ENCODE results near the gene ANKRD63. TPM values are rescaled to one million over a fixed set of nuclear protein-coding genes. Genes with fewer than 3 reads are reported as not detected.

Gene ANKRD63
- polyA plus RNA-seq, 3 donors = not detected

DNA sequence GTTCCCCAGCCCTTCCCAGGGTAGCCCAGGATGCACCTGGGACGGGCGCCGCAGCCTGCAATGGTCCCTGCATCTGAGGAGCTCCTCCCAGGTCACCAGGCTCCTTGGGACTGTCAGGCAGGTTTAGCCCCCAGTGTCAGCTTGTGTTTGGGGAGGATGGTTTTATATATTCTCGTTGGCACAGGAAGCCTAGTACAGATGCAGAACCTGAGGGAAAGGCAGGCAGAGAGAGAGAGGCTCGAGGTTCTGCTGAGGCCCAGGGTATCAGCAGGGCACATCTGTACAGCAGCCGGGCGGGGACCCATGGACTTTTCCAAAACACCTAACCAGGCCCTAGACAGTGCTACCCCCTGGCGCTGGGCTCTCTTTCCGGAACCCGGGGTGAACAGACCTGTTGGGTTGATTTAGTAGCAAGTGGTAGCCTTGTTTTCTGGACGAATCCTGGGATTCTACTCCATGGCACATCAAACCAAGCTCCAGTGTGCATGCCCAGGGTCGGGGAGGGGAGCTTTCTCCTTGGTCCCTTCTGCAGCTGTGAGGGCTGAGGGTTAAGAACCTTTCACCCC, 35.4 kb downstream of the ANKRD63 start:
- no peaks in the 10 kb centered on the region for H3K36me3 ChIP-seq (replicated peaks in 1 of 2; ENCODE audit: control insufficient read depth in 1 of 2, insufficient read depth in 2 of 2, low read length in 2 of 2)

DNA sequence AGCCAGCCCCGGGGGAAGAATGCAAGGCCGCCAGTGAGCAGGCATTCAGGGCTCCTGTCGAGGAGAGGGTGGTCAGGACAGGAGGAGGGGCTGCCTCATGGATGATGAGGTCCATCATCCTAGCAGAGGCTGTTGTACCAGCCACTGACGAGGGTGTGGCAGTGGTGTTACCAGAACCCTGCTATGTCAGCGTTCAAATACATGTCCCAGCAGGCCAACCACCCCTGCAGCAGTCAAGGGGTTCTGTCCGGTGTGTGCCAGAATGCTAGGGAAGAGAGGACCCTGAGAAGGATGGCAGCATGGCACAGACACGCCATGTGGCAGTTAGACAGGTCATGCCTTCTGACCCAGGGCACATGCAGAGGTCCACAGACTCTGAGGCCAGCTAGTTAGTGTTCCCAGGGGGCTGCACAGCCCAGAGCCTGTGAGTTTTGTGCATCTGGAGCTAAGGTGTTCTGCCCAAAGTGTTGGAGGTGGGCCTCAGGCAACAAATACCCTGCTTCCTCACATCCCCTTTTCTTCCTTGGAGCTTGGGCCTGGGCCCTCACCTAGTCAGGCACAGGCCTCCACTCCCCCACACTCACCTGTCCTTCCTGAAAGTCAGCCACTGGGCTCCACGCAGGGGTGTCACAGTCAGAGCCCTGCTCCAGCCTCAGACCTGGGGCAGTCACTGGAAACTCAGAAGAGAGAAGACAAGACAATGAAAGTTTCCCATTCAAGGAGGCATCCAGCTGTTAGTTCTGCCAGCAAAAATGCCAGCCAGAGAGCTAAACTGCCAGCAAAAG, 36.2 kb downstream of the ANKRD63 start:
- TF ChIP-seq CTCF (IDR thresholded peaks at IDR 0.05) = no peak
- 95% methylated on average over 8 of the region's 8 CpGs for WGBS (ENCODE audit: insufficient coverage)
- peaks cover 2% of the 10 kb centered on the region for H3K4me1 Mint-ChIP-seq
- H3K9ac ChIP-seq (ENCODE audit: insufficient read depth, low read length, poor library complexity, severe bottlenecking) = no peak overlapping the region
- no peak overlapping the region for H3K4me2 ChIP-seq (replicated peaks; ENCODE audit: extremely low read depth, low read length, poor library complexity, severe bottlenecking)
- no peak overlapping the region for H3K27ac ChIP-seq (ENCODE audit: low read depth in 1 of 2, low read length in 2 of 2)
- H3K4me3 Mint-ChIP-seq = no peak overlapping the region
- H3K9me3 Mint-ChIP-seq = peaks cover 0 to 3% (median 0%) of the 10 kb centered on the region in 7 donors
- H3K27me3 Mint-ChIP-seq (ENCODE audit: low read depth in 3 of 3) = peaks cover 16 to 26% (median 23%) of the 10 kb centered on the region in 3 donors
- H3K27ac Mint-ChIP-seq = no peak overlapping the region
- H3K4me3 ChIP-seq (replicated peaks in 1 of 3; ENCODE audit: low read depth in 2 of 3, low read length in 3 of 3) = no peak overlapping the region
- H3K27me3 ChIP-seq (ENCODE audit: control insufficient read depth in 2 of 2, insufficient read depth in 2 of 2, low read length in 2 of 2) = peaks cover 4 to 8% of the 10 kb centered on the region in 2 donors
- H3K36me3 Mint-ChIP-seq = no peaks in the 10 kb centered on the region
- H2AFZ ChIP-seq (ENCODE audit: insufficient read depth, low read depth, low read length, poor library complexity, severe bottlenecking) = no peak overlapping the region
- intact Hi-C loops (cut with micrococcal nuclease) = no loop called here
- H3K36me3 ChIP-seq (replicated peaks in 1 of 2; ENCODE audit: control insufficient read depth in 1 of 2, insufficient read depth in 2 of 2, low read length in 2 of 2) = no peaks in the 10 kb centered on the region
- H3K79me2 ChIP-seq (ENCODE audit: insufficient read depth, low read length) = no peaks in the 10 kb centered on the region
- H3K4me1 ChIP-seq (ENCODE audit: control insufficient read depth in 1 of 2, insufficient read depth in 2 of 2, low read length in 2 of 2) = no peaks in the 10 kb centered on the region
- no peaks in the 10 kb centered on the region for H4K20me1 ChIP-seq (ENCODE audit: insufficient read depth, low read length)
- H3K9me3 ChIP-seq (replicated peaks in 1 of 2; ENCODE audit: control insufficient read depth in 1 of 2, insufficient read depth in 1 of 2, low read length in 2 of 2) = no peaks in the 10 kb centered on the region
- DNase-seq = no peak

More for the DNA sequence above, 35.4 kb downstream of the ANKRD63 start:
- no peak overlapping the region for H3K4me2 ChIP-seq (replicated peaks; ENCODE audit: extremely low read depth, low read length, poor library complexity, severe bottlenecking)
- no peak overlapping the region for H3K27ac Mint-ChIP-seq
- no peak for TF ChIP-seq CTCF (IDR thresholded peaks at IDR 0.05)
- H3K36me3 Mint-ChIP-seq = no peaks in the 10 kb centered on the region
- no peak overlapping the region for H3K9ac ChIP-seq (ENCODE audit: insufficient read depth, low read length, poor library complexity, severe bottlenecking)
- H3K4me3 ChIP-seq (replicated peaks in 1 of 3; ENCODE audit: low read depth in 2 of 3, low read length in 3 of 3) = no peak overlapping the region
- H2AFZ ChIP-seq (ENCODE audit: insufficient read depth, low read depth, low read length, poor library complexity, severe bottlenecking) = no peak overlapping the region
- H3K9me3 Mint-ChIP-seq = peaks cover 0 to 3% (median 0%) of the 10 kb centered on the region in 7 donors
- no peaks in the 10 kb centered on the region for H3K79me2 ChIP-seq (ENCODE audit: insufficient read depth, low read length)
- H4K20me1 ChIP-seq (ENCODE audit: insufficient read depth, low read length) = no peaks in the 10 kb centered on the region
- H3K4me1 Mint-ChIP-seq = peaks cover 2% of the 10 kb centered on the region
- no peaks in the 10 kb centered on the region for H3K9me3 ChIP-seq (replicated peaks in 1 of 2; ENCODE audit: control insufficient read depth in 1 of 2, insufficient read depth in 1 of 2, low read length in 2 of 2)
- 87% methylated on average over 3 of the region's 12 CpGs for whole genome bisulfite sequencing (ENCODE audit: insufficient coverage)
- peaks cover 12 to 16% of the 10 kb centered on the region in 2 donors for H3K27me3 ChIP-seq (ENCODE audit: control insufficient read depth in 2 of 2, insufficient read depth in 2 of 2, low read length in 2 of 2)
- no peak overlapping the region for H3K27ac ChIP-seq (ENCODE audit: low read depth in 1 of 2, low read length in 2 of 2)
- intact Hi-C loops (cut with micrococcal nuclease) = no loop called here
- no peak for DNase-seq
- peaks cover 3 to 5% of the 10 kb centered on the region in 2 donors for H3K4me1 ChIP-seq (ENCODE audit: control insufficient read depth in 1 of 2, insufficient read depth in 2 of 2, low read length in 2 of 2)
- H3K27me3 Mint-ChIP-seq (ENCODE audit: low read depth in 3 of 3) = peaks cover 22 to 30% (median 30%) of the 10 kb centered on the region in 3 donors
- H3K4me3 Mint-ChIP-seq = no peak overlapping the region

Data from CD14-positive monocyte (primary cell).